Thyroid gland (tissue), 4 donors: Measurements from ENCODE around the gene CKAP4.

Experiments
- POLR2A ChIP-seq, 2 donors: fragments of 450-650 bp; IDR thresholded peaks; one replicate each; pipeline ENCODE4 v1.6.1; 2017; ENCODE audit warnings: antibody characterized with exemption in 2 of 2, mild to moderate bottlenecking in 2 of 2, moderate library complexity in 1 of 2
- TF ChIP-seq, protein P1 (sequence below), 6 experiments: fragments of 200-600 bp in 3 of 6; fragments of 450-650 bp in 3 of 6; sonication (generic) in 3 of 6; IDR thresholded peaks; one replicate each; pipeline ENCODE4 v1.5.1; 2016 to 2019; ENCODE audit warnings: antibody characterized with exemption in 6 of 6, mild to moderate bottlenecking in 2 of 6, inconsistent platforms in 1 of 6, moderate library complexity in 1 of 6

DNA sequence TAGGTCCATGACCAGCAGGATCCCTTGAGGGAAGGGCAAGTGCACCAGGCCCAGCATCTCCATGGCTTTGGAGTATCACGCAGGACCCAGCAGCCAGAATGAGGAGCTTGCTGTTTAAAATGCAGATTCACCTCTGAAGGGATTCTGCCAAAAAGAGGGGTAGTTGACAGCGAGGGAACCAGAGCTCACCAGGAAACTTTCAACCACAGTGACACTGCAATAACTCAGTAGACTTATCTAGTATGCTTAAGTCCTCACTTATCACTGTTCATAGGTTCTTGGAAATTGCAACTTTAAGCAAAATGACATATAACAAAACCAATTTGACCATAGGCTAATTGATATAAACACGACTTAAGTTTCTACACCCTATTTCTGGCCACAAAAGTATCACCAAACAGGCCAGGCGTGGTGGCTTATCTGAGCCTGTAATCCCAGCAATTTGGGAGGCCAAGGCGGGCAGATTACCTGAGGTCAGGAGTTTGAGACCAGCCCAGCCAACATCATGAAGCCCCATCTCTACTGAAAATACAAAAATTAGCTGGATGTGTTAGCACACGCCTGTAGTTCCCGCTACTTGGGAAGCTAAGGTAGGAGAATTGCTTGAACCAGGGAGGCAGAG, 21.4 kb upstream of the CKAP4 start:
- TF ChIP-seq, protein P1, sequence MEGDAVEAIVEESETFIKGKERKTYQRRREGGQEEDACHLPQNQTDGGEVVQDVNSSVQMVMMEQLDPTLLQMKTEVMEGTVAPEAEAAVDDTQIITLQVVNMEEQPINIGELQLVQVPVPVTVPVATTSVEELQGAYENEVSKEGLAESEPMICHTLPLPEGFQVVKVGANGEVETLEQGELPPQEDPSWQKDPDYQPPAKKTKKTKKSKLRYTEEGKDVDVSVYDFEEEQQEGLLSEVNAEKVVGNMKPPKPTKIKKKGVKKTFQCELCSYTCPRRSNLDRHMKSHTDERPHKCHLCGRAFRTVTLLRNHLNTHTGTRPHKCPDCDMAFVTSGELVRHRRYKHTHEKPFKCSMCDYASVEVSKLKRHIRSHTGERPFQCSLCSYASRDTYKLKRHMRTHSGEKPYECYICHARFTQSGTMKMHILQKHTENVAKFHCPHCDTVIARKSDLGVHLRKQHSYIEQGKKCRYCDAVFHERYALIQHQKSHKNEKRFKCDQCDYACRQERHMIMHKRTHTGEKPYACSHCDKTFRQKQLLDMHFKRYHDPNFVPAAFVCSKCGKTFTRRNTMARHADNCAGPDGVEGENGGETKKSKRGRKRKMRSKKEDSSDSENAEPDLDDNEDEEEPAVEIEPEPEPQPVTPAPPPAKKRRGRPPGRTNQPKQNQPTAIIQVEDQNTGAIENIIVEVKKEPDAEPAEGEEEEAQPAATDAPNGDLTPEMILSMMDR (IDR thresholded peaks at IDR 0.05) = no peak
- TF ChIP-seq POLR2A (IDR thresholded peaks at IDR 0.05) = no peak
